Hypothalamus (tissue), 51 donors: Measurements from ENCODE around the gene IL20.

ENCODE experiments used
- DNase-seq, 51 donors: peaks; one replicate each; lab custom pipeline; 2025; lab: John Stamatoyannopoulos, UW

IL20 gene

GRCh38 chr1:206873603-206874188 lies 8.3 kb downstream of the IL20 start:
- no peak for DNase-seq

GRCh38 chr1:206875752-206876377 lies 10.4 kb downstream of the IL20 start:
- no peak for DNase-seq

- no peak for DNase-seq
Observed at GRCh38 chr1:206878456-206878855, 13.0 kb downstream of the IL20 start.

GRCh38 chr1:206880314-206880713 lies 14.9 kb downstream of the IL20 start:
- DNase-seq: no peak

GRCh38 chr1:206882555-206882954 lies 17.1 kb downstream of the IL20 start:
- no peak for DNase-seq

- DNase-seq: no peak
Observed at GRCh38 chr1:206883160-206883559, 17.7 kb downstream of the IL20 start.

- DNase-seq: no peak
Observed at GRCh38 chr1:206883876-206884275, 18.5 kb downstream of the IL20 start.

- no peak for DNase-seq
Observed at GRCh38 chr1:206885341-206886060, 20.1 kb downstream of the IL20 start.

- DNase-seq: no peak
Observed at GRCh38 chr1:206886831-206887230, 21.4 kb downstream of the IL20 start.

GRCh38 chr1:206887701-206888100 lies 22.3 kb downstream of the IL20 start:
- no peak for DNase-seq

- DNase-seq: no peak
Observed at GRCh38 chr1:206890125-206891060, 25.0 kb downstream of the IL20 start.

- DNase-seq: no peak
Observed at GRCh38 chr1:206891412-206891811, 26.0 kb downstream of the IL20 start.

GRCh38 chr1:206892351-206892984 lies 27.0 kb downstream of the IL20 start:
- no peak for DNase-seq

GRCh38 chr1:206893380-206893779 lies 28.0 kb downstream of the IL20 start:
- no peak for DNase-seq

- DNase-seq: no peak
Observed at GRCh38 chr1:206895325-206895724, 29.9 kb downstream of the IL20 start.

- DNase-seq: no peak
Observed at GRCh38 chr1:206895837-206896242, 30.4 kb downstream of the IL20 start.

GRCh38 chr1:206896261-206896660 lies 30.8 kb downstream of the IL20 start:
- no peak for DNase-seq

- no peak for DNase-seq
Observed at GRCh38 chr1:206897175-206897574, 31.8 kb downstream of the IL20 start, which contains the start of gene IL24. TSS of gene IL24 (plus strand) at chr1:206897443. CDS start at chr1:206897833, 390 bp downstream.

GRCh38 chr1:206898089-206898914 lies 32.9 kb downstream of the IL20 start:
- no peak for DNase-seq
